Measurements from ENCODE around the gene CRK. TPM values are rescaled to one million over a fixed set of nuclear protein-coding genes. Genes with fewer than 3 reads are reported as not detected.
"Not testable (repeated sequence)": the region's sequence is repeated elsewhere in the genome, so short reads cannot be mapped to it uniquely, and the experiment has no call there.

CRK gene
- total RNA-seq, 3 donors from 2014 or later: 73.9 to 85.3 (median 74.0) TPM

DNA sequence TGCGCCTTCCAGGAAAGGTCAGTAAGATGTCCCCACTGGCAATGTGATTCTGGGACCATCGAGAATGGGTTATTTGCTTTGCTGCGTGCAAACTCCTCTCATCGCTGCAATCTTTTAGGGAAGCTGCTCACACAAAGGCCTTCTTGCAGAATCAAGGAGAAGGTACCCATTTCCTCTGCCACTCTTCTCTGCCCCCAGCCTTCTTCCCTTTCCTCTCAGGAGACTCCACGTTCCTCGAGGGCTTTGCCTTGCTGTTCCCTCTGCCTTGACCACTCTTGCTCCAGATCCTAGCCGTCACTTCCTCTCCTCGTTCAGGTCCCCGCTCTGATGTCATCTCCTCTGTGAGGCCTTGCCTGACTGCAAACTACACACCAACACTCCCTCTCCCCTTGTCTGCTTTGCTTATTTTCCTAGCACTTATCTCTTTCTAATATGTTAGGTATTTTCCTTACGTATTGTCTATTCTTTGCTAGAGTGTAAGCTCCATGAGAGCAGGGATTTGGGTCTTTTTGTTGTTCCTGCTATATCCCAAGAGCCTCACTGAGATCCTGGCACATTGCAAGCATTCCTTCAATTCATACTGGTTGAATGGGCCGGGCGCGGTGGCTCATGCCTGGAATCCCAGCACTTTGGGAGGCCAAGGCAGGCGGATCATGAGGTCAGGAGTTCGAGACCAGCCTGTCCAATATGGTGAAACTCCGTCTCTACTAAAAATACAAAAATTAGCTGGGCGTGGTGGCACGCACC is 5.3 kb upstream of the CRK start:
- Histone ChIP-seq H3K4me3 (no peak overlapping the region), H3K4me1 (ENCODE audit: low read depth) (peaks cover 10% of the 10 kb centered on the region), H3K36me3 (ENCODE audit: low read depth) (peaks cover 3% of the 10 kb centered on the region), H3K9me3 (no peaks in the 10 kb centered on the region)
- TF ChIP-seq, protein P1, sequence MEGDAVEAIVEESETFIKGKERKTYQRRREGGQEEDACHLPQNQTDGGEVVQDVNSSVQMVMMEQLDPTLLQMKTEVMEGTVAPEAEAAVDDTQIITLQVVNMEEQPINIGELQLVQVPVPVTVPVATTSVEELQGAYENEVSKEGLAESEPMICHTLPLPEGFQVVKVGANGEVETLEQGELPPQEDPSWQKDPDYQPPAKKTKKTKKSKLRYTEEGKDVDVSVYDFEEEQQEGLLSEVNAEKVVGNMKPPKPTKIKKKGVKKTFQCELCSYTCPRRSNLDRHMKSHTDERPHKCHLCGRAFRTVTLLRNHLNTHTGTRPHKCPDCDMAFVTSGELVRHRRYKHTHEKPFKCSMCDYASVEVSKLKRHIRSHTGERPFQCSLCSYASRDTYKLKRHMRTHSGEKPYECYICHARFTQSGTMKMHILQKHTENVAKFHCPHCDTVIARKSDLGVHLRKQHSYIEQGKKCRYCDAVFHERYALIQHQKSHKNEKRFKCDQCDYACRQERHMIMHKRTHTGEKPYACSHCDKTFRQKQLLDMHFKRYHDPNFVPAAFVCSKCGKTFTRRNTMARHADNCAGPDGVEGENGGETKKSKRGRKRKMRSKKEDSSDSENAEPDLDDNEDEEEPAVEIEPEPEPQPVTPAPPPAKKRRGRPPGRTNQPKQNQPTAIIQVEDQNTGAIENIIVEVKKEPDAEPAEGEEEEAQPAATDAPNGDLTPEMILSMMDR (IDR thresholded peaks at IDR 0.05): no peak
- no peak for DNase-seq
- intact Hi-C loops (cut with DNase I, micrococcal nuclease): no loop called here
- ATAC-seq: no peak

DNA sequence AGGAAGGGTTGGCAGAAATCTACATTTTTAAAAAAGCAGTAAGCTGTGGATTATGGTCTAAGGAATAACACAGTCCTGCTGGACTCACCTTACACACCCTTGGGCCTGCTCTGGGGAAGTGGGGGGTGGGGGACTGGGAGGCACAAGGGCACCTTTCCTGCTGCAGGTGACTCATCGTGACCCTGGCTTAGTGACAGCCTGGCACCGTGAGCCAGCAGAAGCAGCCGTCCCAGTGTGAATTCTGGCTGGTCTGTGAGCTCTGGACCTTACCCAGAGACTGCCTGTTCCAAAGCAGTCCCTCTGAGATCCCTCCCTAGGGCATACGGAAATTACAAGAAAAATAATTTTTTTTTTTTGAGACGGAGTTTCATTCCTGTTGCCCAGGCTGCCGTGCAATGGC is 4.2 kb upstream of the CRK start:
- TF ChIP-seq, protein P1 (IDR thresholded peaks at IDR 0.05): no peak
- peak; percentile 65 to 85 (median 75) for DNase-seq
- ATAC-seq: peak; percentile 40
- Histone ChIP-seq H3K4me1 (ENCODE audit: low read depth) (peaks cover 10% of the 10 kb centered on the region), H3K4me3 (no peak overlapping the region), H3K36me3 (ENCODE audit: low read depth) (peaks cover under 1% of the 10 kb centered on the region), H3K9me3 (no peaks in the 10 kb centered on the region)
- intact Hi-C loops (cut with DNase I, micrococcal nuclease): no loop called here

DNA sequence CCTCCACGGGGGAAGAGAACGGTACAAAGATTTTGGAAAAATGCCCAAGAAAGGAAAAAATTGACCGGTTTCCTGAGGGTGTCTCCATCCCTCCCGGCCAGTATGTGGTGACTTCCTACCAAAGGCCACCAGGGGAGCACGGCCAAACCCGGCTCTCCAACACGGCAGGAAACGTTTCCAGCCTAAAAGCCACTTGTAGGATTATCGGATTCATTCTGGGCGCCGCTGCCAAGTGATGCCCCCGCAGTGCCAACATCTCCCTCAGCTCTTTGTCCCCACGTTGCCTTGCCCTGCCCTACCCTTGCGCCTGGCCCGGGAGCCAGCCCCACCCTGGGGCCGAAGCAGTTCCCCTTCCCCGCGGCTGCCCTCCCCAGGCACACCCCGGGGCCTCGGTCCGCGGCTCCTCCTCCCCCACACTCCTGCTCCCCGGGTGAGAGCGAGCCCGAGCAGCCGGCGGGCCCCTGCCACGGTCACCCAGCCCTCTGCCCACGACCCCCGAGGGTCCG is 688 bp downstream of the CRK start:
- intact Hi-C loops (cut with DNase I, micrococcal nuclease): no loop called here
- H3K4me3 ChIP-seq: peak overlapping the region; percentile 79
- DNase-seq (peak; percentile 66 to 84 (median 84)), ATAC-seq (peak; percentile 60)
- TF ChIP-seq, protein P1 (IDR thresholded peaks at IDR 0.05): no peak
- peaks cover 35% of the 10 kb centered on the region for H3K4me1 ChIP-seq (ENCODE audit: low read depth)
- H3K9me3 ChIP-seq: no peaks in the 10 kb centered on the region
- H3K36me3 ChIP-seq (ENCODE audit: low read depth): no peaks in the 10 kb centered on the region

DNA sequence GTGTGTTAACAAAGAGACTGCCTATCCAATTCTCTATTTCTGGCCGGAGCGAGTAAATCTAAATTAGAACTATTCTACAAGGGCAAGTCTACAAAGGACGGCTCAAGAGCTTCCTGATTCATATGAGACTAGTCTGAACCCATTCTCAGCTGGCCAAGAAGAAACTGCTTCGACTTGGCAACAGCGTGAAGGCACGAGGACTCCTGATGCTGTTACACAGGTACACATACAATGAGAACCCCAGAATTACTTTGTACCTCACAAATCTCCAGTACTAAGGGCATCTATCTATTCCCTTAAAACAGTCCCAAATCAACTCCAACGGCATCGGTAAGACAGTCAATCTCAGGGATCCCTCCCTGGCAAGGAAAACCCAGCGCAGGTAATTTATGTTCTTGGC is 1.5 kb downstream of the CRK start:
- TF ChIP-seq, protein P1 (IDR thresholded peaks at IDR 0.05): no peak
- ATAC-seq: no peak
- no peaks in the 10 kb centered on the region for H3K9me3 ChIP-seq
- DNase-seq: no peak
- intact Hi-C loops (cut with DNase I, micrococcal nuclease): no loop called here
- no peak overlapping the region for H3K4me3 ChIP-seq
- peaks cover 42% of the 10 kb centered on the region for H3K4me1 ChIP-seq (ENCODE audit: low read depth)
- H3K36me3 ChIP-seq (ENCODE audit: low read depth): no peaks in the 10 kb centered on the region

DNA sequence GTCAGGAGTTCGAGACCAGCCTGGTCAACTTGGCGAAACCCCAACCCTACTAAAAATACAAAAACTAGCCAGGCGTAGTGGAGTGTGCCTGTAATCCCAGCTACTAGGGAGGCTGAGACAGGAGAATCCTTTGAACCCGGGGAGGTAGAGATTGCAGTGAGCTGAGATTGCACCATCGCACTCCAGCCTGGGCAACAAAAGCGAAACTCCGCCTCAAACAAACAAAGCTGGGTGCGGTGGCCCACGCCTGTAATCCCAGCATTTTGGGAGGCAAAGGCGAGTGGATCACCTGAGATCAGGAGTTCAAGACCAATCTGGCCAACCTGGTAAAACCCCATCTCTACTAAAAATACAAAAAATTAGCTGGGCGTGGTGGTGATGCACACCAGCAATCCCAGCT is 2.3 kb downstream of the CRK start:
- H3K4me3 ChIP-seq; H3K36me3 ChIP-seq (ENCODE audit: low read depth); H3K9me3 ChIP-seq; ATAC-seq; intact Hi-C loops (cut with DNase I, micrococcal nuclease): not testable (repeated sequence)
- DNase-seq: peak in 2 of 3 donors; percentile 62 to 63
- peaks cover 44% of the 10 kb centered on the region for H3K4me1 ChIP-seq (ENCODE audit: low read depth)

DNA sequence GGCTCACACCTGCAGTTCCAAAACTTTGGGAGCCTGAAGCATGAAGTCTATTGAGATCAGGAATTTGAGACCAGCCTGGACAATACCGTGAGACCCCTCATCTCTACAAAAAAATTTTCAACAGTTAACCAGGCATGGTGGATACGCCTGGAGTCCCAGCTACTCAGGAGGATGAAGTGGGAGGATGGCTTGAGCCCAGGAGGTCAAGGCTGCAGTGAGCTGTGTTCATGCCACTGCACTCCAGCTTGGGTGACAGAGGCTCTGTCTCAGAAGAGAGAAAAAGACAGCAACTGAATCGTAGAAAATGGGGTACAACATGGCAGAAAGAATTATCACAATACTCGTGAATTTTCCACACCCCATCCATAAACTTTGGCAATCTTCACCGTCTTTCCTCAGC is 3.2 kb downstream of the CRK start:
- Histone ChIP-seq H3K9me3 (no peaks in the 10 kb centered on the region), H3K4me3 (no peak overlapping the region), H3K36me3 (ENCODE audit: low read depth) (no peaks in the 10 kb centered on the region), H3K4me1 (ENCODE audit: low read depth) (peaks cover 49% of the 10 kb centered on the region)
- no peak for DNase-seq
- no peak for ATAC-seq
- intact Hi-C loops (cut with DNase I, micrococcal nuclease): no loop called here
- TF ChIP-seq, protein P1 (IDR thresholded peaks at IDR 0.05): no peak

DNA sequence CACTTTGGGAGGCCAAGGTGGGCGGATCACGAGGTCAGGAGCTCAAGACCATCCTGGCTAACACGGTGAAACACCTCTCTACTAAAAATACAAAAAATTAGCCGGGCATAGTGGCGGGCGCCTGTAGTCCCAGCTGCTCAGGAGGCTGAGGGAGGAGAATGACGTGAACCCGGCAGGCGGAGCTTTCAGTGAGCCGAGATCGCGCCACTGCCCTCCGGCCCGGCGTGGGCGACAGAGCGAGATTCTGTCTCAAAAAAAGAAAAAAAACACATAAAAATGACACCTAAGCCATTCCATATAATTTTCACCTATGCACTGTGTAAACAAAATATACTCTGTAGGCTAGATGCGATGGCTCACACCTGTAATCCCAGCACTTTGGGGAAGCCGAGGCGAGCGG is 5.8 kb downstream of the CRK start:
- H3K4me3 ChIP-seq; H3K9me3 ChIP-seq; H3K36me3 ChIP-seq (ENCODE audit: low read depth); DNase-seq; ATAC-seq; intact Hi-C loops (cut with DNase I, micrococcal nuclease): not testable (repeated sequence)
- H3K4me1 ChIP-seq (ENCODE audit: low read depth): peaks cover 52% of the 10 kb centered on the region

All from mucosa of descending colon (tissue), 3 donors.